T-cell (primary cell): Measurements from ENCODE around the gene APOB. TPM values are rescaled to one million over a fixed set of nuclear protein-coding genes. Genes with fewer than 3 reads are reported as not detected.

Experiments
- ATAC-seq, 4 experiments: fragments of 200-7000 bp in 3 of 4; fragments of 150-1000 bp in 1 of 4; cut with Tn5 transposase; replicated peaks in 1 of 4; 1 replicate in 3 of 4; 2 replicates in 1 of 4; pipeline ENCODE4 v1.10.0; 2021; ENCODE audit warnings: moderate library complexity in 3 of 4, mild to moderate bottlenecking in 2 of 4, moderate number of reproducible peaks in 1 of 4
- CTCF ChIA-PET, 2 donors: fragments of 300-600 bp; sonication (Branson Sonifier 250); formaldehyde crosslinking; loops; one replicate each; lab custom pipeline; 2022; ENCODE audit warnings: antibody characterized with exemption in 2 of 2; lab: Charles Lee
- POLR2A ChIA-PET, 2 donors: fragments of 300-600 bp; sonication (Branson Sonifier 250); formaldehyde crosslinking; loops; one replicate each; lab custom pipeline; 2022; ENCODE audit warnings: antibody characterized with exemption in 2 of 2; lab: Charles Lee
- DNase-seq, 35 experiments: peaks; one replicate each; pipeline versions ENCODE4 v3.0.0 to v3.0.0-alpha.2; 2013 to 2023
- H3K27ac ChIP-seq: one replicate; pipeline ENCODE4 v1.5.1; 2013; ENCODE audit warnings: low read length
- H3K27me3 ChIP-seq, 2 experiments: replicated peaks in 1 of 2; 1 replicate in 1 of 2; 2 replicates in 1 of 2; pipeline versions ENCODE4 v1.6.1 to v1.7.0; 2013; ENCODE audit warnings: low read length in 1 of 2, mixed read lengths in 1 of 2; ENCODE audit not compliant: control insufficient read depth in 2 of 2, insufficient read depth in 2 of 2; ENCODE audit errors: extremely low read depth in 1 of 2
- H3K36me3 ChIP-seq, 2 donors: 1 replicate in 1 of 2; 2 replicates in 1 of 2; pipeline versions ENCODE4 v1.6.1 to v1.7.0; 2013; ENCODE audit warnings: low read length in 1 of 2; ENCODE audit not compliant: control insufficient read depth in 2 of 2, insufficient read depth in 1 of 2; ENCODE audit errors: extremely low read depth in 1 of 2
- H3K4me1 ChIP-seq, 2 experiments: 1 replicate in 1 of 2; 2 replicates in 1 of 2; pipeline versions ENCODE4 v1.6.1 to v1.7.0; 2013; ENCODE audit warnings: low read length in 2 of 2, mixed read lengths in 1 of 2; ENCODE audit not compliant: insufficient read depth in 2 of 2, control insufficient read depth in 1 of 2; ENCODE audit errors: extremely low read depth in 1 of 2
- H3K4me3 ChIP-seq, 2 donors: 1 replicate in 1 of 2; 2 replicates in 1 of 2; pipeline versions ENCODE4 v1.5.1 to v1.7.0; 2013; ENCODE audit warnings: mild to moderate bottlenecking in 2 of 2, low read length in 1 of 2, moderate library complexity in 1 of 2; ENCODE audit not compliant: control insufficient read depth in 1 of 2; ENCODE audit errors: extremely low read depth in 1 of 2
- H3K9me3 ChIP-seq: 2 replicates; pipeline ENCODE4 v1.7.0; 2013
- H3K27ac Mint-ChIP-seq, 2 donors: one replicate each; pipeline ENCODE4 v1.8.0; 2020 to 2021; ENCODE audit warnings: mild to moderate bottlenecking in 2 of 2, mixed read lengths in 2 of 2
- H3K27me3 Mint-ChIP-seq, 2 donors: one replicate each; pipeline ENCODE4 v1.8.0; 2021 to 2022; ENCODE audit warnings: mixed read lengths in 2 of 2
- H3K36me3 Mint-ChIP-seq: one replicate; pipeline ENCODE4 v1.8.0; 2021; ENCODE audit warnings: mixed read lengths
- H3K4me1 Mint-ChIP-seq, 3 donors: one replicate each; pipeline ENCODE4 v1.8.0; 2020 to 2022; ENCODE audit warnings: mixed read lengths in 3 of 3, mild to moderate bottlenecking in 1 of 3
- H3K4me3 Mint-ChIP-seq, 3 donors: one replicate each; pipeline ENCODE4 v1.8.0; 2020 to 2022; ENCODE audit warnings: mild to moderate bottlenecking in 3 of 3, mixed read lengths in 3 of 3, moderate library complexity in 3 of 3
- H3K9me3 Mint-ChIP-seq, 3 donors: one replicate each; pipeline ENCODE4 v1.8.0; 2020 to 2022; ENCODE audit warnings: mixed read lengths in 3 of 3
- WGBS: methylation state at CpG from one replicate; pipeline ENCODE4 v1.1.5; 2013; ENCODE audit warnings: missing lambda C conversion rate; ENCODE audit not compliant: insufficient coverage; 5-methylcytosine and 5-hydroxymethylcytosine counted together
- total RNA-seq, 35 experiments: library from RNA in 6 of 35; stranded (reverse) in 6 of 35; fragments of 120-200 nt in 1 of 35; gene quantifications; one replicate each; pipeline versions ENCODE4 v1.2.1 to v1.2.4 and lab custom pipeline; 2013 to 2026

The APOB gene
- total RNA-seq, 5 donors from 2014 or later (not counting 1 experiment from before 2014, with no cell fraction given) = 1.2 to 2.0 (median 1.9) TPM; not detected in 2

DNA sequence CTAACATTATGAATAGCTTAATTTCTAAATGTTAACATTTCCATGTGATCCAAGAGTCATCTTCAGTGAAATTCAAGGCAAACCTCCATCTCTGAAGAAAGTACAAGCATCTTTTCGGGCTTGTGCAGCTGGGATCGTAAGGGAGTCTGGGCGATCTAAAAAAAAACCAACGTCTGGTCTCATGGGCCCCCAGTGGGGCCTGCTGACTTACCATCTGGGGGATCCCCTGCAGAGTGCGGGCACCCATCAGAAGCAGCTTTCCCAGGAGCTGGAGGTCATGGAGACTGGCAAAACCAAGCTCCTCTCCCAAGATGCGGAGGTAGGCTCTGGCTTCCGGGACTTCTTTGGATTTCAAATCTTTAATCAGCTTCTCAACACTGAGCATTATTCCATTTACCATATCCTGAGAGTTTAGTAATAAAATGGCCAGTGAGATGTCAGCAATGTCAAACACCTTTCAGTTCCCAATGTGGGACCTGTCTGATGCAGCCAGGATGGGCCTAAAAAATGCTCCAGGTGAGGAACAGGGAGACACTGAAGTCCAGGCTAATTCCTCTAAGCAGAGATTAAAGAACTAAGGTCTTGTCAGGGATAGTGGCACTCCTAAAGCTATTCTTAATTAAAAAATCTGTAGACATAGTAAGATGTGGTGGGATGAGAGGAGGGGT lies 19.0 kb downstream of the APOB start:
- Mint-ChIP-seq H3K9me3 (no peaks in the 10 kb centered on the region), H3K27ac (no peak overlapping the region), H3K27me3 (peaks cover 11 to 21% of the 10 kb centered on the region in 2 donors)

DNA sequence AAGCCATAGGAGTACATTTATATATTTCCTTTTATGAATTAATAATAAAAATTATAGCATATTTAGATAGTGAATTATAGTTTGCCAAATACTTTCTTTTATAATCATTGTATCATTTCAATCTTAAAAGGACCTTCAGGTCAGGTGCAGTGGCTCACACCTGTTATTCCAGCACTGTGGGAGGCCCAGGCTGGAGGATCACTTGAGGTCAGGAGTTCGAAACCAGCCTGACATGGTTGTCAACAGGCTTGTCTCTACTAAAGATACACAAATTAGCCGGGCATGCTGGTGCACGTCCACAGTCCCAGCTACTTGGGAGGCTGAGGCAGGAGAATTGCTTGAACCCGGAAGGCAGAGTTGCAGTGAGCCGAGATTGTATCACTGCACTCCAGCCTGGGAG lies 19.7 kb downstream of the APOB start:
- no CpG with 5 or more reads among the region's 5 CpGs for WGBS
- CTCF ChIA-PET = no interaction called here

More for the DNA sequence above, 19.0 kb downstream of the APOB start:
- ChIA-PET POLR2A (interaction anchor here in 1 of 2 donors (0.5 to 0.6 kb wide), 2 partner anchors 27 to 1998 kb away, joined by 3 to 5 read pairs; no protein-coding TSS in a partner anchor), CTCF (no interaction called here)
- WGBS = 90% methylated on average over 5 of the region's 7 CpGs
- H3K36me3 ChIP-seq = no peaks in the 10 kb centered on the region
- H3K9me3 ChIP-seq = no peaks in the 10 kb centered on the region
- no peak overlapping the region for H3K4me3 ChIP-seq
- Mint-ChIP-seq H3K4me3 (no peak overlapping the region), H3K4me1 (no peaks in the 10 kb centered on the region), H3K36me3 (no peaks in the 10 kb centered on the region)
- H3K27me3 ChIP-seq = peaks cover 0 to 6% of the 10 kb centered on the region in 2 experiments
- DNase-seq (no peak), ATAC-seq (no peak)
- no peak overlapping the region for H3K27ac ChIP-seq
- no peaks in the 10 kb centered on the region for H3K4me1 ChIP-seq

DNA sequence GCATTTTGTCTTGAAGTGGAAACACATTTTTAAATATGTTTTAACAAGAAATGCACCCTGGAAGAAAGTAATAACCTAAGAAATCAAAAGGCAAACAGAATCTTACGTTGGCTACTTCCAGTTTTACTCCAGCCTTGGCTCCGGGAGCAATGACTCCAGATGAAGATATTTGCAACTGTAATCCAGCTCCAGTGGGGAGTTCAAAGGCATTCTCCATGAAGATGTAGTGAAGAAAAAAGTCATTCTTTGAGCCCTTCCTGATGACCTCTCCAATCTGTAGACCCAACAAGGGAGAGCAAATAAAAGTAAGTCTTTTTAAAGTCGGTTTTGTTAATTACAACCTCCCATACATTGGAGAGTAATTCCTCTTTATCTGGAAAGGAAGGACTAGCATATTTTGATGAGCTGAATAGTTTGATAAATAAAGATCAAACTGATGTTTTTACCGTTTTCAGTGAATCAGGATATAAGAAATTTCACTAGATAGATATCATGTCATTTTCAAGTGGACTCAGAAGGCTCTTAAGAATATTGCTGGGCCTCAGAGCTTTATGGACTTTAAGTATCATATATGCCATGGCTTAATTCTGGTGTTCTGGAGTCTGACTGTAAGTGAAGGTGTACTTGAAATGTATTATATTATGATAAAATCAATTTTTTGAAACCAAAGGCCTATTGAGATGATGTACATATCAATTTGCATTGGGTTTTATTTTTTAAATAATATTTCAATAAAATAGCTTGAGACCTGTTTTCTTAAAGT lies 20.3 kb downstream of the APOB start:
- Histone ChIP-seq H3K27ac (no peak overlapping the region), H3K27me3 (peaks cover 0 to 6% of the 10 kb centered on the region in 2 experiments), H3K4me3 (no peak overlapping the region), H3K4me1 (no peaks in the 10 kb centered on the region), H3K36me3 (no peaks in the 10 kb centered on the region), H3K9me3 (no peaks in the 10 kb centered on the region)
- no CpG with 5 or more reads among the region's 4 CpGs for WGBS
- ATAC-seq = no peak
- H3K27me3 Mint-ChIP-seq = peaks cover 7 to 15% of the 10 kb centered on the region in 2 donors
- ChIA-PET CTCF (no interaction called here), POLR2A (interaction anchor here in 1 of 2 donors (0.6 kb wide), 1 partner anchor 1881 kb away, joined by 4 read pairs; no protein-coding TSS in a partner anchor)
- DNase-seq = no peak
- H3K4me1 Mint-ChIP-seq = no peaks in the 10 kb centered on the region
- H3K4me3 Mint-ChIP-seq = no peak overlapping the region
- H3K9me3 Mint-ChIP-seq = peaks cover 0 to 1% (median 0%) of the 10 kb centered on the region in 3 donors
- H3K27ac Mint-ChIP-seq = no peak overlapping the region
- H3K36me3 Mint-ChIP-seq = no peaks in the 10 kb centered on the region

More for the DNA sequence above, 19.7 kb downstream of the APOB start:
- ATAC-seq (no peak), DNase-seq (no peak)
- POLR2A ChIA-PET = interaction anchor here in 1 of 2 donors (0.5 to 0.6 kb wide), 2 partner anchors 1880 to 1999 kb away, joined by 3 to 4 read pairs; no protein-coding TSS in a partner anchor
- Histone ChIP-seq H3K27ac (no peak overlapping the region), H3K9me3 (no peaks in the 10 kb centered on the region), H3K36me3 (no peaks in the 10 kb centered on the region), H3K27me3 (peaks cover 0 to 6% of the 10 kb centered on the region in 2 experiments), H3K4me1 (no peaks in the 10 kb centered on the region), H3K4me3 (no peak overlapping the region)
- H3K9me3 Mint-ChIP-seq = no peaks in the 10 kb centered on the region
- peaks cover 11 to 21% of the 10 kb centered on the region in 2 donors for H3K27me3 Mint-ChIP-seq
- no peaks in the 10 kb centered on the region for H3K36me3 Mint-ChIP-seq
- no peak overlapping the region for H3K4me3 Mint-ChIP-seq
- H3K27ac Mint-ChIP-seq = no peak overlapping the region
- H3K4me1 Mint-ChIP-seq = no peaks in the 10 kb centered on the region

DNA sequence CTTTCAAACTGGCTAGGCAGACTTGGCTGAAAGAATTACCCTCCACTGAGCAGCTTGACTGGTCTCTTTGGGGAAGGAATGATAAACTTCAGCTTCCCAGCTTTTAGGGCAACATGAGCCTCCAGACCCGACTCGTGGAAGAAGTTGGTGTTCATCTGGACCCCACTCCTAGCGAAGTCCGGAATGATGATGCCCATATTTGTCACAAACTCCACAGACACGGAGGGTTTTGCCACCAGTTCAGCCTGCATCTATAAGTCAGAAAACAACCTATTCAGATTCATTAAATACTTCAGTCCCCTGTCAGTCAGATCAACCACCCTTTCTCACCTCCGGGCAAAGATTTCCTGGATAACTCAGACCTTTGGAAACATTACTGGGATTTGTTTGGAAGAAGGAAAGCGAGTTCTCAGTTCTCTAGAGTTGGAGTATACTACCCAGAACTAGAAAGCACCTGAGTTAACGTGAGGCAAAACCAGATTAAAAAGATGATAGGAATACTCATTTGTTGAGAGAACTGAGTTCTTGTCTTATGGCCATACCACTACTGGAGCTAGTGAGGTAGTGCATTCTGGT lies 21.0 kb downstream of the APOB start:
- no peaks in the 10 kb centered on the region for H3K4me1 ChIP-seq
- ATAC-seq = no peak
- H3K4me3 Mint-ChIP-seq = no peak overlapping the region
- H3K4me3 ChIP-seq = no peak overlapping the region
- no peak for DNase-seq
- peaks cover 0 to 8% (median 0%) of the 10 kb centered on the region in 3 donors for H3K9me3 Mint-ChIP-seq
- no peak overlapping the region for H3K27ac ChIP-seq
- CTCF ChIA-PET = no interaction called here
- H3K36me3 ChIP-seq = no peaks in the 10 kb centered on the region
- H3K27me3 Mint-ChIP-seq = peaks cover 8 to 15% of the 10 kb centered on the region in 2 donors
- POLR2A ChIA-PET = no interaction called here
- WGBS = 80% methylated on average over 6 of the region's 8 CpGs
- peaks cover 0 to 6% of the 10 kb centered on the region in 2 experiments for H3K27me3 ChIP-seq
- no peaks in the 10 kb centered on the region for H3K36me3 Mint-ChIP-seq
- H3K27ac Mint-ChIP-seq = no peak overlapping the region
- H3K4me1 Mint-ChIP-seq = no peaks in the 10 kb centered on the region
- H3K9me3 ChIP-seq = no peaks in the 10 kb centered on the region

DNA sequence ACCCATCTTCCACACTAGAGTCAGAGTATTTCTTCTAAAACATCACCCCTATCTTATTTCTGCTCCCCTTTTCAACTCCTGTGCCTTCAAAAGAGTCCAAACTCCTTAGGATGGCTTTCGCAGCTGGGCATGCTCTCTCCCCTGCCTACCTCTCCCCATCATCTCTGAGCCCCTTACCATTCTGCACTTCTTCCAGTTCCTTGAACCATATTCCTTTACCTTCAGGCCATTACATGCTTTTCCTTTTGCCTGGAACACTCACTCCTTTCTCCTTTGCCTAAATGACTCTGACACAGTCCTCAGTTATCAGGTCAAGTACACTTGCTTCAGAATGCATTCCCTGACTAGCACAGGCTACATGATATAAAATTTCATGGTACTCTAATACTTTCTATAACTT lies 22.4 kb downstream of the APOB start:
- no peak for ATAC-seq
- no peak for DNase-seq
- Histone ChIP-seq H3K27me3 (peaks cover 0 to 6% of the 10 kb centered on the region in 2 experiments), H3K36me3 (no peaks in the 10 kb centered on the region), H3K27ac (no peak overlapping the region), H3K4me3 (no peak overlapping the region), H3K4me1 (no peaks in the 10 kb centered on the region), H3K9me3 (no peaks in the 10 kb centered on the region)
- CTCF ChIA-PET = no interaction called here
- 83% methylated on average over 1 of the region's 1 CpG for WGBS
- H3K27ac Mint-ChIP-seq = no peak overlapping the region
- H3K9me3 Mint-ChIP-seq = peaks cover 0 to 8% (median 0%) of the 10 kb centered on the region in 3 donors
- H3K4me1 Mint-ChIP-seq = no peaks in the 10 kb centered on the region
- H3K36me3 Mint-ChIP-seq = no peaks in the 10 kb centered on the region
- no peak overlapping the region for H3K4me3 Mint-ChIP-seq
- POLR2A ChIA-PET = no interaction called here
- H3K27me3 Mint-ChIP-seq = peaks cover 10% of the 10 kb centered on the region in 2 donors

DNA sequence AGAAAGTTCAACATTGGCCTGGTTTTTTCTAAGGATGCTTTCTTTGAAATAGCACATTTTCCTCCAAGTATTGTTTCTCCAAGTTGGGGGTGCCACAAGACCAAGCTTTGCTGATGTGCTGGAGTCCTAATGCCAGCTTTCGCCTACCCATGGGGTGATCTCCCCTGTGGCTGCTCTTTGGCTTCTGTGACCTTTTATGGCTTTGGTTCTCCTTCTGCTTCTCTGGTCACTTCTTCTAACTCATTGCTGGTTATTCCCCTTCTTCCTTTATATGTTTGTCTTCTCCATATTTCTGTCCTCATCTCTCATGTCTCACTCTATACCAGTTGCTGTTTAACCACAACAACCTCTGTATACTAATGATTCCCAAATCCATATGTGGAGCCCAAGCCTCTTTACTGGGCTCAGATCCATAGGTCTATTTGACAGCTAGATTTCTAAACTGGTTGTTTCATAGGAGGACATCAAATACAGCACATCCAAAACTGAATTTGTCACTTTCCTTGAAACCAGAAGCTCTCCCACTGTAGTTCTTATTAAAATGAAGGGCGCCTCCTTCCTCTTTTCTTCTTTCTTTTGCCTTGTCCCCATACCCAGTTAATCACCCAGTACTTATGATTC lies 23.1 kb downstream of the APOB start:
- Mint-ChIP-seq H3K4me1 (no peaks in the 10 kb centered on the region), H3K27ac (no peak overlapping the region), H3K27me3 (peaks cover 10 to 14% of the 10 kb centered on the region in 2 donors), H3K4me3 (no peak overlapping the region), H3K9me3 (peaks cover 0 to 8% (median 0%) of the 10 kb centered on the region in 3 donors), H3K36me3 (no peaks in the 10 kb centered on the region)
- no peak overlapping the region for H3K27ac ChIP-seq
- no peaks in the 10 kb centered on the region for H3K9me3 ChIP-seq
- no peaks in the 10 kb centered on the region for H3K36me3 ChIP-seq
- H3K27me3 ChIP-seq = peaks cover 0 to 4% of the 10 kb centered on the region in 2 experiments
- no peaks in the 10 kb centered on the region for H3K4me1 ChIP-seq
- no peak overlapping the region for H3K4me3 ChIP-seq
- 92% methylated on average over 2 of the region's 2 CpGs for WGBS
- ChIA-PET POLR2A (no interaction called here), CTCF (no interaction called here)
- ATAC-seq (no peak), DNase-seq (no peak)
